ENCODE measurements around the gene METTL15. TPM values are rescaled to one million over a fixed set of nuclear protein-coding genes. Genes with fewer than 3 reads are reported as not detected.

METTL15 gene
- total RNA-seq, 2 experiments from 2014 or later, result 18.9 to 19.7 TPM

DNA sequence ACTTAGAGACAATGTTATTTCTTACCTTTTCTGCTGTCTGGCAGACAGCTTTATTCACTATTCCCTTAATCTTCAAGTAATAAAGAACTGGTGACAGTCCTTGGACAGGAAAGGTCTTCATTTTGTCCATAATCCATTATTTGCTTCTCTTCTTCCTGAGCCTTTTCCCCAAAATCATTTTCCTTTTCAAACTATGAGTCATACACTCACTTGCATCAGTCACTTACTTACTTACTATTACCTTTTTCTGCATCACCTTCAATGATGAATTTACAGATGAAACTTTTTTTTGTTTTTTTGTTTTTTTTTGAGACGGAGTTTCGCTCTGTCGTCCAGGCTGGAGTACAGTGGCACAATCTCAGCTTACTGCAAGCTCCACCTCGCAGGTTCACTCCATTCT lies 9.5 kb downstream of the METTL15 start:
- Histone ChIP-seq H3K9me3 (ENCODE audit: low read length) (no peaks in the 10 kb centered on the region), H3K4me3 (ENCODE audit: low read depth, low read length, poor library complexity, severe bottlenecking) (no peak overlapping the region), H2AFZ (ENCODE audit: low read length) (no peak overlapping the region), H3K4me1 (ENCODE audit: insufficient read depth, low read length, poor library complexity, severe bottlenecking) (no peaks in the 10 kb centered on the region), H3K9me2 (ENCODE audit: insufficient read depth, low read length) (no peaks in the 10 kb centered on the region), H3K36me3 (ENCODE audit: insufficient read depth, low read length) (peaks cover 37% of the 10 kb centered on the region), H3K27ac (ENCODE audit: low read depth, low read length, poor library complexity, severe bottlenecking) (no peak overlapping the region), H3K4me2 (ENCODE audit: low read length) (no peak overlapping the region), H4K20me1 (ENCODE audit: insufficient read depth, low read length) (no peaks in the 10 kb centered on the region), H3K79me2 (ENCODE audit: insufficient read depth, low read depth, low read length) (peaks cover 32% of the 10 kb centered on the region; the same call in 1 of the 2 replicates)
- ChIA-PET POLR2A (interaction anchor here (1.7 kb wide), 1 partner anchor 10 kb away, joined by 6 read pairs; the partner anchor contains the start of genes KIF18A and METTL15), CTCF (ENCODE audit: unreplicated experiment) (no interaction called here)
- no TSS peak for BruUV-seq (replicated peaks)
- intact Hi-C loops (cut with micrococcal nuclease; ENCODE audit: unreplicated experiment), result no loop called here
- no peak for TF ChIP-seq EZH2phosphoT487 (IDR thresholded peaks at IDR 0.05; ENCODE audit: borderline replicate concordance, low read depth, low read length)
- TF ChIP-seq, protein P1, sequence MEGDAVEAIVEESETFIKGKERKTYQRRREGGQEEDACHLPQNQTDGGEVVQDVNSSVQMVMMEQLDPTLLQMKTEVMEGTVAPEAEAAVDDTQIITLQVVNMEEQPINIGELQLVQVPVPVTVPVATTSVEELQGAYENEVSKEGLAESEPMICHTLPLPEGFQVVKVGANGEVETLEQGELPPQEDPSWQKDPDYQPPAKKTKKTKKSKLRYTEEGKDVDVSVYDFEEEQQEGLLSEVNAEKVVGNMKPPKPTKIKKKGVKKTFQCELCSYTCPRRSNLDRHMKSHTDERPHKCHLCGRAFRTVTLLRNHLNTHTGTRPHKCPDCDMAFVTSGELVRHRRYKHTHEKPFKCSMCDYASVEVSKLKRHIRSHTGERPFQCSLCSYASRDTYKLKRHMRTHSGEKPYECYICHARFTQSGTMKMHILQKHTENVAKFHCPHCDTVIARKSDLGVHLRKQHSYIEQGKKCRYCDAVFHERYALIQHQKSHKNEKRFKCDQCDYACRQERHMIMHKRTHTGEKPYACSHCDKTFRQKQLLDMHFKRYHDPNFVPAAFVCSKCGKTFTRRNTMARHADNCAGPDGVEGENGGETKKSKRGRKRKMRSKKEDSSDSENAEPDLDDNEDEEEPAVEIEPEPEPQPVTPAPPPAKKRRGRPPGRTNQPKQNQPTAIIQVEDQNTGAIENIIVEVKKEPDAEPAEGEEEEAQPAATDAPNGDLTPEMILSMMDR (conservative IDR thresholded peaks at IDR 0.05; ENCODE audit: low read length), result no peak
- DNase-seq (ENCODE audit: low spot score), result no peak

GRCh38 chr11:28123151-28123581 lies 15.0 kb downstream of the METTL15 start:
- Histone ChIP-seq H3K27ac (ENCODE audit: low read depth, low read length, poor library complexity, severe bottlenecking) (no peak overlapping the region), H3K9me3 (ENCODE audit: low read length) (no peaks in the 10 kb centered on the region), H3K9me2 (ENCODE audit: insufficient read depth, low read length) (no peaks in the 10 kb centered on the region), H3K4me1 (ENCODE audit: insufficient read depth, low read length, poor library complexity, severe bottlenecking) (no peaks in the 10 kb centered on the region), H3K4me3 (ENCODE audit: low read depth, low read length, poor library complexity, severe bottlenecking) (no peak overlapping the region), H4K20me1 (ENCODE audit: insufficient read depth, low read length) (no peaks in the 10 kb centered on the region), H3K4me2 (ENCODE audit: low read length) (no peak overlapping the region), H3K79me2 (ENCODE audit: insufficient read depth, low read depth, low read length) (peaks cover 28% of the 10 kb centered on the region; the same call in 1 of the 2 replicates), H2AFZ (ENCODE audit: low read length) (no peak overlapping the region), H3K36me3 (ENCODE audit: insufficient read depth, low read length) (peaks cover 5% of the 10 kb centered on the region; the same call in 1 of the 2 replicates)
- no TSS peak for BruUV-seq (replicated peaks)
- ChIA-PET CTCF (ENCODE audit: unreplicated experiment) (no interaction called here), POLR2A (interaction anchor here (1.0 kb wide), 2 partner anchors 22 to 23 kb away, joined by 3 to 4 read pairs; no protein-coding TSS in a partner anchor)
- no peak for DNase-seq (ENCODE audit: low spot score)
- intact Hi-C loops (cut with micrococcal nuclease; ENCODE audit: unreplicated experiment), result no loop called here
- TF ChIP-seq, protein P1 (conservative IDR thresholded peaks at IDR 0.05; ENCODE audit: low read length), result no peak
- TF ChIP-seq EZH2phosphoT487 (IDR thresholded peaks at IDR 0.05; ENCODE audit: borderline replicate concordance, low read depth, low read length), result no peak

GRCh38 chr11:28132548-28132947 lies 24.4 kb downstream of the METTL15 start:
- H3K27ac ChIP-seq (ENCODE audit: low read depth, low read length, poor library complexity, severe bottlenecking), result no peak overlapping the region
- H3K4me1 ChIP-seq (ENCODE audit: insufficient read depth, low read length, poor library complexity, severe bottlenecking), result no peaks in the 10 kb centered on the region
- no peak overlapping the region for H3K4me3 ChIP-seq (ENCODE audit: low read depth, low read length, poor library complexity, severe bottlenecking)
- intact Hi-C loops (cut with micrococcal nuclease; ENCODE audit: unreplicated experiment), result no loop called here
- peaks cover 30% of the 10 kb centered on the region for H3K9me3 ChIP-seq (ENCODE audit: low read length)
- DNase-seq (ENCODE audit: low spot score), result no peak
- H2AFZ ChIP-seq (ENCODE audit: low read length), result no peak overlapping the region
- H3K9me2 ChIP-seq (ENCODE audit: insufficient read depth, low read length), result no peaks in the 10 kb centered on the region
- no peak overlapping the region for H3K4me2 ChIP-seq (ENCODE audit: low read length)
- H3K79me2 ChIP-seq (ENCODE audit: insufficient read depth, low read depth, low read length), result no peaks in the 10 kb centered on the region
- CTCF ChIA-PET (ENCODE audit: unreplicated experiment), result no interaction called here
- no peaks in the 10 kb centered on the region for H4K20me1 ChIP-seq (ENCODE audit: insufficient read depth, low read length)
- peaks cover 31% of the 10 kb centered on the region for H3K36me3 ChIP-seq (ENCODE audit: insufficient read depth, low read length)
- POLR2A ChIA-PET, result no interaction called here
- TF ChIP-seq, protein P1 (conservative IDR thresholded peaks at IDR 0.05; ENCODE audit: low read length), result no peak
- no peak for TF ChIP-seq EZH2phosphoT487 (IDR thresholded peaks at IDR 0.05; ENCODE audit: borderline replicate concordance, low read depth, low read length)
- no TSS peak for BruUV-seq (replicated peaks)
